ENCODE measurements around the gene DAPK2.

DAPK2 gene

GRCh38 chr15:63950911-63951481 lies 95.3 kb downstream of the DAPK2 start:
- H3K27ac ChIP-seq: peak overlapping the region; percentile 69
- H3K36me3 ChIP-seq: peaks cover 51% of the 10 kb centered on the region
- no peak overlapping the region for H3K4me3 ChIP-seq (ENCODE audit: low read depth in 1 of 2, low read length in 1 of 2)
- H3K27me3 ChIP-seq: no peaks in the 10 kb centered on the region
- TF ChIP-seq CTCF (IDR thresholded peaks at IDR 0.05): no peak
- H3K9me3 ChIP-seq: no peaks in the 10 kb centered on the region
- peaks cover 41 to 45% of the 10 kb centered on the region in 2 experiments for H3K4me1 ChIP-seq (ENCODE audit: control insufficient read depth in 1 of 2, insufficient read depth in 1 of 2, low read depth in 1 of 2, low read length in 1 of 2)

GRCh38 chr15:63948971-63949370 lies 97.3 kb downstream of the DAPK2 start:
- Histone ChIP-seq H3K4me3 (ENCODE audit: low read depth in 1 of 2, low read length in 1 of 2) (no peak overlapping the region), H3K4me1 (ENCODE audit: control insufficient read depth in 1 of 2, insufficient read depth in 1 of 2, low read depth in 1 of 2, low read length in 1 of 2) (peaks cover 45 to 48% of the 10 kb centered on the region in 2 experiments), H3K27ac (peak overlapping the region; percentile 8), H3K27me3 (no peaks in the 10 kb centered on the region), H3K9me3 (no peaks in the 10 kb centered on the region), H3K36me3 (peaks cover 61% of the 10 kb centered on the region)
- no peak for TF ChIP-seq CTCF (IDR thresholded peaks at IDR 0.05)

GRCh38 chr15:63948436-63948835 lies 97.8 kb downstream of the DAPK2 start:
- no peak for TF ChIP-seq CTCF (IDR thresholded peaks at IDR 0.05)
- Histone ChIP-seq H3K36me3 (peaks cover 65% of the 10 kb centered on the region), H3K9me3 (no peaks in the 10 kb centered on the region), H3K4me3 (ENCODE audit: low read depth in 1 of 2, low read length in 1 of 2) (no peak overlapping the region), H3K4me1 (ENCODE audit: control insufficient read depth in 1 of 2, insufficient read depth in 1 of 2, low read depth in 1 of 2, low read length in 1 of 2) (peaks cover 40 to 43% of the 10 kb centered on the region in 2 experiments), H3K27ac (no peak overlapping the region), H3K27me3 (no peaks in the 10 kb centered on the region)

- Histone ChIP-seq H3K27ac (no peak overlapping the region), H3K4me3 (ENCODE audit: low read depth in 1 of 2, low read length in 1 of 2) (no peak overlapping the region), H3K36me3 (peaks cover 73% of the 10 kb centered on the region), H3K9me3 (no peaks in the 10 kb centered on the region), H3K4me1 (ENCODE audit: control insufficient read depth in 1 of 2, insufficient read depth in 1 of 2, low read depth in 1 of 2, low read length in 1 of 2) (peaks cover 28 to 31% of the 10 kb centered on the region in 2 experiments), H3K27me3 (no peaks in the 10 kb centered on the region)
- no peak for TF ChIP-seq CTCF (IDR thresholded peaks at IDR 0.05)
These were observed 99.1 kb downstream of the DAPK2 start for GRCh38 chr15:63947228-63947627.

GRCh38 chr15:63946524-63947065 lies 99.7 kb downstream of the DAPK2 start:
- H3K9me3 ChIP-seq: no peaks in the 10 kb centered on the region
- H3K36me3 ChIP-seq: peaks cover 75% of the 10 kb centered on the region
- TF ChIP-seq CTCF (IDR thresholded peaks at IDR 0.05): no peak
- H3K4me1 ChIP-seq (ENCODE audit: control insufficient read depth in 1 of 2, insufficient read depth in 1 of 2, low read depth in 1 of 2, low read length in 1 of 2): peaks cover 21 to 24% of the 10 kb centered on the region in 2 experiments
- H3K27me3 ChIP-seq: no peaks in the 10 kb centered on the region
- no peak overlapping the region for H3K4me3 ChIP-seq (ENCODE audit: low read depth in 1 of 2, low read length in 1 of 2)
- H3K27ac ChIP-seq: peak overlapping the region; percentile 27
